Smooth muscle cell of the brain vasculature (primary cell): ENCODE data around the gene MRPL32.
"Not testable (repeated sequence)": the region's sequence is repeated elsewhere in the genome, so short reads cannot be mapped to it uniquely, and the experiment has no call there.

Source experiments
- DNase-seq: peaks from one replicate; pipeline ENCODE4 v3.0.0-alpha.2; 2012; ENCODE audit warnings: low read depth, low spot score

Gene MRPL32

GRCh38 chr7:42931834-42932651 is at the start of gene MRPL32, which contains the start of gene PSMA2:
Gene MRPL32, plus strand, starts transcription at chr7:42932376. Its CDS starts 11 bp downstream, at chr7:42932387.
Gene PSMA2, minus strand, starts transcription at chr7:42932174. Its CDS starts 16 bp downstream, at chr7:42932158.
- peak; percentile 95 for DNase-seq

DNA sequence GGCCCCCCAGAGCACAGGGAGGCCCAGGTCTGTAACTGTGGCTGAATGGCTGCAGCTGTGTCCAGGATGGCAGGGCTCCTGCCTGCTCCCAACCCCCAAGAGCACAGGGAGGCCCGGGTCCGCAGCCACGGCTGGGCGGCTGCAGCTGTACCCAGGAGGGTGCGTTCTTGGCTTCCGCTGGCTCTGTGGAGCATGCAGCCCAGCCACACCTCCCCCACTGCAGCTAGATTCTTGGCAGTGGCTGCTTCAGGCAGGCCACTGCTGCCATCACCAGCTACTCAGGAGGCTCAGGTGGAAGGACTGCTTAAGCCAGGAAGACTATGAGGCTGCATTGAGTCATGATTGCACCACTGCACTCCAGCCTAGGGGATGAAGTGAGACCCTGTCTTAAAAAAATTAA is 48.2 kb upstream of the MRPL32 start:
- DNase-seq, result no peak

- not testable (repeated sequence) for DNase-seq
Observed at GRCh38 chr7:42885183-42885582, 47.0 kb upstream of the MRPL32 start.

DNA sequence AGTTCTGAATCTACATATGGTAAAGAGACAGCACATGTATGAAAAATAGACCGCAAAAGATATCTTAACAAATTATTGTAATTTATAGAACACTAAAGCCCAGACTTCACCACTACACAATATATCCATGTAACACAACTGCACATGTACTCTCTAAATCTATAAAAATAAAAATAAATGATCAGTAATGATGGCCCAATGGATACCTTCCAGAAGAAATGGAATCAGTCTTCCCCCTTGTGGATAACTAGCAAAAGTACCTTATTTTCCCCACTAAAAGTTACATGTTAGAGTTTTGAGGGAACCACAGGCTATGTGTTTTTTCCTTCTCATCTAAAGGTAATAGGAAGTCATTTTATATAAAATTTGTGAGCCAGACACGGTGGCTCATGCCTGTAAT is 46.0 kb upstream of the MRPL32 start:
- DNase-seq, result no peak

- no peak for DNase-seq
Observed at GRCh38 chr7:42886893-42887505, 45.2 kb upstream of the MRPL32 start.

DNA sequence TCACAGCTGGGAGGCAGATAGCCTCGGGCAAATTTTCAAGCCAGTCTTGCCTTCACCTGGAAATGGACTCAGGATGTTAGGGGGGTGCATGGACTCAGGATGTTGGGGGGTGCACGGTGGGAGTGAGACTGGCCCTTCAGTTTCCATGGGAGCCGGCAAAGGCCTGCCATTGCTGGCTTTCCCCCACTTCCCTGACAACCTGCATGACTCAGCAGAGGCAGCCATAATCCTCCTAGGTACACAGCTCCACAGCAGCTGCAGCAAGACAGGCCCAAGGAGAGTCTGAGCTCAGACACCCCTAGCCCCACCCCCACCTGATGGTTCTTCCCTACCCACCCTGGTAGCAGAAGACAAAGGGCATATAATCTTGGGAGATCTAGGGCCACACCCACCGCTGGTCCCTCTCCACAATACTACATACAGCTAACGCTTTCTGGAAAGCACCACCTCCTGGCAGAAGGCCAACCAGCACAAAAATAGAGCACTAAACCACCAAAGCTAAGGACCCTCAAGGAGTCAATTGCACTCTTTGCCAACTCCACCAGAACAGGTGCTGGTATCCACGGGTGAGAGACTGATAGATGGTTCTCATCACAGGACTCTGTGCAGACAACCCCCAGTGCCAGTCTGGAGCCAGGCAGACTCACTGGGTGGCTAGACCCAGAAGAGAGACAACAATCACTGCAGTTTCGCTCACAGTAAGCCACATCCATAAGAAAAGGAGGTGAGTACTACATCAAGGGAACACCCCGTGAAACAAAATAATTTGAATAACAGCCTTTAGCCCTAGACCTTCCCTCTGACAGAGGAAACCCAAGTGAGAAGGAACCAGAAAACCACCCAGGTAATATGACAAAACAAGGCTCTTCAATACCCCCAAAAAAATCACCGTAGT is 38.6 kb upstream of the MRPL32 start:
- DNase-seq, result no peak

DNA sequence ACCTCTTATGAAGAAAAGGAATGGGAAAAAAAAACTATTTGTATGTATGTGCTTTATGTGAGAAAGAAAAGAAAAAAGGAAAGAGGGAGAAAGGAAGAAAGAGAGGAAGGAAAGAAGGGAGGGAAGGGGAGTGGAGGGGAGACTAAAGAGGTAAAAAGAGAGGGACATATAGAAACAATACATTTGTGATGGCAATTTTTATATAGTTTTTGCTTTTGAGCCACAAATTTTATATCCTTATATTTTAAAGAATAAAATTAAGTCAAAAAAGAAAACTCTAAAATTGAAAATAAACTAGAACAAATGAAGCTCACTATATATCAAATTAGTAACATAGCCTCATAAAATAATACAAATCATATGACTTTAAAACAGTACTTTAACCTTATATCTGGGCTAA is 31.3 kb upstream of the MRPL32 start:
- no peak for DNase-seq

DNA sequence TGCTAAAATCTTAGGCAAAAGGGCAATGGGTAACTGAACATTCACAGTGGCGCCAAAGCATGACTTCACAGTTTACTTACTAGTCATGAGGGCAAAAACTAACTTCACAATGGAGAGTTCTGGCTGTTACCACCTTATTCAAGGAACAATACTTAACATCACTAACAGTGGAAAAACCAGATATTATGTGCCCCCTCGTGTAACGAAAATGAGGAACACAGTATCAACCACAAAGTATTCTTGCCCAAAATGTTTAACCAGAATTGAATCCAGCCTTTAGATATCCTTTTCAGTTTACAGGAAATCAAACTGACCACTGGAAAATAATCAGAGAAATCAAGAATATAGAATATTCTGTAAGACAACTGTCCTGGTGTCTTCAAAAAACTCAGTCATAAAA is 29.8 kb upstream of the MRPL32 start:
- DNase-seq, result no peak

DNA sequence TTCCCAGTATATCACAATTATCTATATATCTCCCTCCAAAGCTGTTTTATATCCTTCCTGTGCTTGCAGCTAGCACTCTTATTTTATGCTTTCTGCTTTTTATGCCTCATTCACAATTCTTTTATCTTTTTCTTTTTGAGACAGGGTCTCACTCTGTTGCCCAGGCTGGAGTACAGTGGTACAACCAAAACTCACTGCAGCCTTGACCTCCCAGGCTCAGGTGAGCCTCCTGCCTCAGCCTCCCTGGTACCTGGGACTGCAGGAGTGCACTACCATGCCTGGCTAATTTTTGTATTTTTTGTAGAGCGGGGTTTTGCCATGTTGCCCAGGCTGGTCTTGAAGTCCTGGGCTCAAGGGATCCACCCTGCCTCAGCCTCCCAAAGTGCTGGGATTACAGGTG is 26.0 kb upstream of the MRPL32 start:
- DNase-seq, result no peak

DNA sequence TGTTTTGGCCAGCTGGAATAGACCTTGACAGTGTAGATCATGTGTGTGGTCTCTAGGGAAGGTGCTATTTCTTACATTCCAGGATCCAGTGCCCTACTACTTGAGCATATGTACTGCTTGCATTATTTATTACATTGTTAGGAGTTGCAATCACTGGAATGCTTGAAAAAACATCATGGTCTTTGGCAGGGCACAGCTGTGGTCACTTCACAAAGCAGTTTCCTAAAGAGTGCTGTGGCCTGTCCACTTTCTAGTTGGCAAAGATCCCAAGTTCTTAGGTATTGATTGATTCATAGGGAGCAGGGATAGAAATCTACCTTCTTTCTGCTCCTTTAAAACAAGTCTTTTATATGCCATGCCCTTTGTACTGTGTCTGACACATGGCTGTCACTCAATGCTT is 24.9 kb upstream of the MRPL32 start:
- no peak for DNase-seq

DNA sequence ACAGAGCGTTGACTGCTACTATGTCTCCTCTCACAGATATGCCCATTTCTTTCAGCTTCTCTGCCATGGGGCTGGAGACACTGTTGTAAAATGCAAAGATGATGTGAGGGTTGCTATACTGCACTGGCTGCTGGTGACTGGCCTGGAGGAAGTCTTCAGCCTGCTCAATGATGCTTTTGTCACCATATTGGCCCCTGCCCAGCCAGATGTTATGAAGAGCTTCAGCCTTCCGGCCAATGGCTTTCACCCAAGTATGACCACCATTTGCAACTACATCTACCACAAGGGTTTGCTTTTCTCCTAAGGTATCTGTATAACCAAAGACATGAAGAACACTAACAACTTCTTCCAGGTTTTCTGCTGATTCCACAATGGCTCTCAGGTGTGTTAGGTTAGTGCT is 21.9 kb upstream of the MRPL32 start:
- no peak for DNase-seq

GRCh38 chr7:42911454-42912447 is 20.4 kb upstream of the MRPL32 start, which contains the start of gene C7orf25:
Gene C7orf25, minus strand, starts transcription at chr7:42912070. Its CDS starts 1,170 bp downstream, at chr7:42910900.
- peak; percentile 80 for DNase-seq

DNA sequence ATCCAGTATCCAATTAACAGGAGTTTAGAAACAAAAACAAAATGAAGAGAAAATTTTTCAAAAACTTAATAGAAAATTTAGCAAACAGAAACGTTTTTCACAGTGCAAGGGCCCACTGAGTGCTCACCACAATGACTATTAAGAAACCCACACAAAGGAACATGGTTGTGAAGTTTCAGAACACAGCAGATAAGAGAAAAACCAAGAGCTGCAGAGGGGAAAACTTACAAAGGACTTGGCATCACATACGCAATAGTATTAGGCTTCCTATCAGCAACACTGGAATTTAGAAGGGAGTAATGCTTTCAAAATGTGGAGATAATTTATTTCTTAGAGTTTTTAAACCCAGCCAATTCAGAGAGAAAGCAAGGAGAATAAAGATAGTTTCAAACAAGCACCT is 18.6 kb upstream of the MRPL32 start:
- no peak for DNase-seq

GRCh38 chr7:42914009-42914408 is 18.2 kb upstream of the MRPL32 start:
- no peak for DNase-seq

DNA sequence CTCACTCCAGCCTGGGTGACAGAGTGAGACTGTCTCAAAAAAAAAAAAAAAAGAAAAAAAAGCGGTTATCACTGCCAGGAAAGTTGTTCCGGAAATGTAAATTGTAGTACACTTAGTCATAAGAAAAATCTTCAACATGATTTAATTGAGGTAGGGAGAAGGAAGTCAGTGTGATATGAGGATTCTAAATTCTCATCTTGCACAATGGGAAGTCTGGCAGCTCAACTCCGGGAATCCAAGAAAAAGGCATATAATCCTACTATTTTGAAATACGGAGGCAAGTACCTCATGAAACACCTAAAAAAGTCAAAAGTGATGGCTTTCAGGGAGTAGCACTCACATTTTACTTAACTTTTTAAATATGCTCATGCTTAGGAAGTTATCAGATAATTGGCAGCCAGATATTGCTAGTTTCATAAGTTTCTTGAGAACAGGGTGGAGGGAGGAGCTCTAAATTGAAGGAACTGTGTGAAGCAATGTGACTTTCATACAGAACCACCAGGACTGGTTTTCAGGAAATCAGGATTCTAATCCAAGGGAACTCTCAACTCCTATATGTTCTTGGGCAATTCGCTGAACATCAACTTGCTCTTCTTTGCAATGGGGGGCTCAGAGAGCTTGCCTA is 17.6 kb upstream of the MRPL32 start:
- DNase-seq, result no peak

GRCh38 chr7:42915356-42915755 is 16.8 kb upstream of the MRPL32 start:
- DNase-seq, result no peak

- DNase-seq, result no peak
Observed at GRCh38 chr7:42922017-42922753, 10.0 kb upstream of the MRPL32 start.

GRCh38 chr7:42924223-42924838 is 7.8 kb upstream of the MRPL32 start:
- DNase-seq, result no peak

DNA sequence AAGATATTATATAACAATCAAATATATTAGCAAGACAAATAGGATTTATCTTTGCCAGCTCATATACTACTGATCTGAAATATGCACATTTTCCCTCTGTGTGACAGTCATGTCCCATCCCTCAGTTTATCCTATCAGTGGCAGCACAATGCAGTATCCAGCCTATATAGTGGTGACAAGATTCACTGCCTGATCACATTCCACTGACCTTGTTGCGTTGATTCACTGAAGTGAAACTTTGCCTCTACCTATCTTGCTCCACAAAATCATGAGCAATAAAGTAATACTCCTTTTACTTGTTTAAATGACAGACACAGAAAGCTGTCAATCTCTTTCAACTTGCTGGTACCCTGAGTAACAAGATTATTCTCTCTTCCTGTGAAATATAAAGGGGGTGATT is 6.5 kb upstream of the MRPL32 start:
- no peak for DNase-seq
